Measurements from ENCODE around the gene AUH. TPM values are rescaled to one million over a fixed set of nuclear protein-coding genes. Genes with fewer than 3 reads are reported as not detected.

Gene AUH
- total RNA-seq, 2 experiments from 2014 or later = 16.9 to 24.5 TPM

- Histone ChIP-seq H3K27ac (ENCODE audit: low read depth, low read length, poor library complexity, severe bottlenecking) (no peak overlapping the region), H3K36me3 (ENCODE audit: insufficient read depth, low read length) (no peaks in the 10 kb centered on the region), H3K4me1 (ENCODE audit: insufficient read depth, low read length, poor library complexity, severe bottlenecking) (peaks cover 11% of the 10 kb centered on the region), H3K9me3 (ENCODE audit: low read length) (no peaks in the 10 kb centered on the region), H2AFZ (ENCODE audit: low read length) (no peak overlapping the region), H3K9me2 (ENCODE audit: insufficient read depth, low read length) (no peaks in the 10 kb centered on the region), H3K4me2 (ENCODE audit: low read length) (no peak overlapping the region), H3K4me3 (ENCODE audit: low read depth, low read length, poor library complexity, severe bottlenecking) (no peak overlapping the region), H4K20me1 (ENCODE audit: insufficient read depth, low read length) (no peaks in the 10 kb centered on the region), H3K79me2 (ENCODE audit: insufficient read depth, low read depth, low read length) (no peaks in the 10 kb centered on the region)
- CTCF ChIA-PET (ENCODE audit: unreplicated experiment) = no interaction called here
- TF ChIP-seq CTCF (conservative IDR thresholded peaks at IDR 0.05; ENCODE audit: low read length) = no peak
- no peak for TF ChIP-seq EZH2phosphoT487 (IDR thresholded peaks at IDR 0.05; ENCODE audit: borderline replicate concordance, low read depth, low read length)
- no TSS peak for BruUV-seq (replicated peaks)
- DNase-seq (ENCODE audit: low spot score) = no peak
- intact Hi-C loops (cut with micrococcal nuclease; ENCODE audit: unreplicated experiment) = no loop called here
- POLR2A ChIA-PET = interaction anchor here (0.6 kb wide), 1 partner anchor 415 kb away, joined by 3 read pairs; no protein-coding TSS in a partner anchor
Observed at GRCh38 chr9:91231619-91232018, 130.1 kb downstream of the AUH start.

GRCh38 chr9:91223000-91223399, 138.7 kb downstream of the AUH start:
- BruUV-seq (replicated peaks) = no TSS peak
- Histone ChIP-seq H4K20me1 (ENCODE audit: insufficient read depth, low read length) (no peaks in the 10 kb centered on the region), H3K36me3 (ENCODE audit: insufficient read depth, low read length) (no peaks in the 10 kb centered on the region), H3K79me2 (ENCODE audit: insufficient read depth, low read depth, low read length) (no peaks in the 10 kb centered on the region), H3K27ac (ENCODE audit: low read depth, low read length, poor library complexity, severe bottlenecking) (no peak overlapping the region), H3K4me3 (ENCODE audit: low read depth, low read length, poor library complexity, severe bottlenecking) (no peak overlapping the region), H3K4me1 (ENCODE audit: insufficient read depth, low read length, poor library complexity, severe bottlenecking) (no peaks in the 10 kb centered on the region), H3K4me2 (ENCODE audit: low read length) (no peak overlapping the region), H3K9me2 (ENCODE audit: insufficient read depth, low read length) (no peaks in the 10 kb centered on the region), H2AFZ (ENCODE audit: low read length) (no peak overlapping the region), H3K9me3 (ENCODE audit: low read length) (no peaks in the 10 kb centered on the region)
- intact Hi-C loops (cut with micrococcal nuclease; ENCODE audit: unreplicated experiment) = no loop called here
- POLR2A ChIA-PET = no interaction called here
- CTCF ChIA-PET (ENCODE audit: unreplicated experiment) = interaction anchor here (0.6 kb wide), 1 partner anchor 185 kb away, joined by 4 read pairs; no protein-coding TSS in a partner anchor
- TF ChIP-seq EZH2phosphoT487 (IDR thresholded peaks at IDR 0.05; ENCODE audit: borderline replicate concordance, low read depth, low read length) (no peak), CTCF (conservative IDR thresholded peaks at IDR 0.05; ENCODE audit: low read length) (no peak)
- no peak for DNase-seq (ENCODE audit: low spot score)

GRCh38 chr9:91222457-91222856, 139.3 kb downstream of the AUH start:
- no peaks in the 10 kb centered on the region for H3K4me1 ChIP-seq (ENCODE audit: insufficient read depth, low read length, poor library complexity, severe bottlenecking)
- H3K9me3 ChIP-seq (ENCODE audit: low read length) = no peaks in the 10 kb centered on the region
- intact Hi-C loops (cut with micrococcal nuclease; ENCODE audit: unreplicated experiment) = no loop called here
- no peak overlapping the region for H3K4me2 ChIP-seq (ENCODE audit: low read length)
- H3K4me3 ChIP-seq (ENCODE audit: low read depth, low read length, poor library complexity, severe bottlenecking) = no peak overlapping the region
- H3K27ac ChIP-seq (ENCODE audit: low read depth, low read length, poor library complexity, severe bottlenecking) = no peak overlapping the region
- POLR2A ChIA-PET = interaction anchor here (0.7 to 0.8 kb wide), 3 partner anchors 16 to 50 kb away, joined by 3 to 4 read pairs (median 3); no protein-coding TSS in a partner anchor
- no peaks in the 10 kb centered on the region for H3K36me3 ChIP-seq (ENCODE audit: insufficient read depth, low read length)
- DNase-seq (ENCODE audit: low spot score) = no peak
- no peaks in the 10 kb centered on the region for H3K79me2 ChIP-seq (ENCODE audit: insufficient read depth, low read depth, low read length)
- CTCF ChIA-PET (ENCODE audit: unreplicated experiment) = interaction anchor here (0.6 kb wide), 1 partner anchor 185 kb away, joined by 4 read pairs; no protein-coding TSS in a partner anchor
- no peak overlapping the region for H2AFZ ChIP-seq (ENCODE audit: low read length)
- no peaks in the 10 kb centered on the region for H3K9me2 ChIP-seq (ENCODE audit: insufficient read depth, low read length)
- TF ChIP-seq EZH2phosphoT487 (IDR thresholded peaks at IDR 0.05; ENCODE audit: borderline replicate concordance, low read depth, low read length) (no peak), CTCF (conservative IDR thresholded peaks at IDR 0.05; ENCODE audit: low read length) (no peak)
- H4K20me1 ChIP-seq (ENCODE audit: insufficient read depth, low read length) = no peaks in the 10 kb centered on the region
- no TSS peak for BruUV-seq (replicated peaks)
